Erythroblast (primary cell): ENCODE results near the gene FLT1.

Experiments used
- GATA1 ChIP-seq: IDR thresholded peaks from 2 replicates; pipeline ENCODE4 v1.6.1; 2011; ENCODE audit warnings: low read depth, mild to moderate bottlenecking, control low read depth, low read length, moderate library complexity
- POLR2A ChIP-seq: IDR thresholded peaks from 2 replicates; pipeline ENCODE4 v1.6.1; 2011; ENCODE audit warnings: mild to moderate bottlenecking, low read length

DNA sequence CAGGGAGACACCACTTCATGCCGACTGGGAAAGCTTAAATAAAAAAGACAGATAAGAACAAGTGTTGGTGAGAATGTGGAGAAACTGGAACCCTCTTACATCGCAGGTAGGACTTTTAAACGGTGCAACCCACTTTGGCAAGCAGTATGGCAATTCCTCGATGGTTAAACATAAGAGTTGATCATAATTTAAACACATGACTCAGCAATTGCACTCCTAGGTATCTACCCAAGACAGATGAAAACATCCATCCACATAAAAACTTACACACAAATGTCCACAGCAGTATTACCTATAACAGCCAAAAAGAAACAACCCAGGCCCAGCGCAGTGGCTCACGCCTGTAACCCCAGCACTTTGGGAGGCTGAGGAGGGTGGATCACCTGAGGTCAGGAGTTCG, 21.9 kb downstream of the FLT1 start:
- TF ChIP-seq POLR2A = no peak
- TF ChIP-seq GATA1 = no peak
